Cardiac fibroblast (primary cell): ENCODE measurements around the gene ENOSF1.

Experiments used
- DNase-seq, 2 donors: peaks; one replicate each; pipeline versions ENCODE4 v3.0.0 to v3.0.0-alpha.2; 2010; ENCODE audit warnings: low read depth in 2 of 2
- H3K4me3 ChIP-seq, 2 donors: replicated peaks in 1 of 2; 1 replicate in 1 of 2; 2 replicates in 1 of 2; pipeline ENCODE4 v1.5.1; 2011; ENCODE audit warnings: low read depth in 2 of 2, low read length in 2 of 2, mild to moderate bottlenecking in 2 of 2, moderate library complexity in 1 of 2
- CTCF ChIP-seq: IDR thresholded peaks from one replicate; pipeline ENCODE4 v1.5.1; 2011; ENCODE audit warnings: low read depth, mild to moderate bottlenecking, low read length, inconsistent platforms

The ENOSF1 gene

GRCh38 chr18:676069-676468, 36.4 kb downstream of the ENOSF1 start:
- H3K4me3 ChIP-seq = no peak overlapping the region
- TF ChIP-seq CTCF = no peak
- DNase-seq = no peak

- TF ChIP-seq CTCF = no peak
- H3K4me3 ChIP-seq = no peak overlapping the region
- no peak for DNase-seq
Measured at GRCh38 chr18:675307-675706, 37.1 kb downstream of the ENOSF1 start.

- no peak for DNase-seq
- no peak overlapping the region for H3K4me3 ChIP-seq
- no peak for TF ChIP-seq CTCF
Measured at GRCh38 chr18:673769-674168, 38.7 kb downstream of the ENOSF1 start.

- no peak for TF ChIP-seq CTCF
- DNase-seq = no peak
- H3K4me3 ChIP-seq = no peak overlapping the region
Measured at GRCh38 chr18:673317-673716, 39.1 kb downstream of the ENOSF1 start.

- no peak for TF ChIP-seq CTCF
- no peak overlapping the region for H3K4me3 ChIP-seq
- no peak for DNase-seq
Measured at GRCh38 chr18:671405-671804, 41.0 kb downstream of the ENOSF1 start.

- DNase-seq = no peak
- H3K4me3 ChIP-seq = no peak overlapping the region
- no peak for TF ChIP-seq CTCF
Measured at GRCh38 chr18:670522-670921, 41.9 kb downstream of the ENOSF1 start.

GRCh38 chr18:669077-669476, 43.4 kb downstream of the ENOSF1 start:
- DNase-seq = no peak
- H3K4me3 ChIP-seq = no peak overlapping the region
- TF ChIP-seq CTCF = no peak
